CD1c-positive myeloid dendritic cell (primary cell): ENCODE measurements around the gene PTPN1.
"Not testable (repeated sequence)": the region's sequence is repeated elsewhere in the genome, so short reads cannot be mapped to it uniquely, and the experiment has no call there.

Source experiments
- DNase-seq: peaks from one replicate; pipeline ENCODE4 v3.0.0-alpha.2; 2016; ENCODE audit errors: extremely low spot score

The PTPN1 gene

DNA sequence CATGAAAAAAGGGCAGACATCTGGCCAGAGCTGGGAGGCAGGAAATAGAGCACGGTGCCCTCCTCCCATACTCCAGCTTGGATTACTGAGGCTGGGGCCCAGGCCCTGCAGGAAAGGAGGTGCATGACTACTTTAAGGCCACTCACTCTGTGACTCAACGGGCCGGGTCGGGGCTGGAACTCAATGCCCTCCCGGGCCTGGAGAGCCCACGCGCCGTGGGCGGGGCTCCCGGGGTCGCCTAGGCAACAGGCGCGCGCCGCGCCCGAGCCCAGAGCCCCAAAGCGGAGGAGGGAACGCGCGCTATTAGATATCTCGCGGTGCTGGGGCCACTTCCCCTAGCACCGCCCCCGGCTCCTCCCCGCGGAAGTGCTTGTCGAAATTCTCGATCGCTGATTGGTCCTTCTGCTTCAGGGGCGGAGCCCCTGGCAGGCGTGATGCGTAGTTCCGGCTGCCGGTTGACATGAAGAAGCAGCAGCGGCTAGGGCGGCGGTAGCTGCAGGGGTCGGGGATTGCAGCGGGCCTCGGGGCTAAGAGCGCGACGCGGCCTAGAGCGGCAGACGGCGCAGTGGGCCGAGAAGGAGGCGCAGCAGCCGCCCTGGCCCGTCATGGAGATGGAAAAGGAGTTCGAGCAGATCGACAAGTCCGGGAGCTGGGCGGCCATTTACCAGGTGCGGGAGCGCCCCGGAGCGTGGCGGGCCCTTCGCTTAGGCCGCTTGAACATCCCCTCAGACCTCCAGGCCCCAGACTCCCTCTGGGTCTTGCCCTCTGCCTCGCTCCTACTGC is at the start of gene PTPN1:
TSS of gene PTPN1 (plus strand) at position 461 of the 783 bp plus-strand sequence. CDS start at position 606, 145 bp downstream.
- peak; percentile 100 for DNase-seq

- DNase-seq: peak; percentile 89
Measured at GRCh38 chr20:50460608-50461267, 49.4 kb upstream of the PTPN1 start.

DNA sequence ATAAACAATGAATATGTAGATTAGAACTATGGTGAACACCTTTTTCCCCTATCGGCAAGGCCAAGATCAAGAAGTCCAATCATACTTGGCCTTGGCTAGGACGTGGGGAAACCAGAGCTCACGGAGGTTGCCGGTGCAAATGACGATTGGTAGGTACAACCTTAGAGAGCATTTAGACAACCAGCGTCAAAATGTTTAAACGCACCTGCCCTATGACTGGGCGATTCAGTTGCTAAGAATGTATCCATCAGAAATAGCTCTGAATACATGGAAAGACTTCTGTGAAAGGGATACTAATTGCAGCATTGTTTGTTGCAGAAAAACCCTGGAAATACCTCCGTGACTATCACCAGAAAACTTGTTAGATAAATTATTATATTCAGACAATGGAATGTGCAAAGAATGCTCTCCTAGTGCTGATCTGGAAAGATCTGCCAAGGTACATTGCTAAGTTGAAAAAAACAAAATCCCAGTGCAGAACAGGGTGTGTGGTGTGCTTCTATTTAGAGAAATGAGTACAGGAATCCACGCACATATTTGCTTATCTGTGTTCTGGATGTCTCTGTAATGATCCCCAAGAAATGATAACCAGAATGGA is 48.0 kb upstream of the PTPN1 start:
- DNase-seq: no peak

GRCh38 chr20:50464026-50464724 is 46.0 kb upstream of the PTPN1 start:
- DNase-seq: peak; percentile 65

DNA sequence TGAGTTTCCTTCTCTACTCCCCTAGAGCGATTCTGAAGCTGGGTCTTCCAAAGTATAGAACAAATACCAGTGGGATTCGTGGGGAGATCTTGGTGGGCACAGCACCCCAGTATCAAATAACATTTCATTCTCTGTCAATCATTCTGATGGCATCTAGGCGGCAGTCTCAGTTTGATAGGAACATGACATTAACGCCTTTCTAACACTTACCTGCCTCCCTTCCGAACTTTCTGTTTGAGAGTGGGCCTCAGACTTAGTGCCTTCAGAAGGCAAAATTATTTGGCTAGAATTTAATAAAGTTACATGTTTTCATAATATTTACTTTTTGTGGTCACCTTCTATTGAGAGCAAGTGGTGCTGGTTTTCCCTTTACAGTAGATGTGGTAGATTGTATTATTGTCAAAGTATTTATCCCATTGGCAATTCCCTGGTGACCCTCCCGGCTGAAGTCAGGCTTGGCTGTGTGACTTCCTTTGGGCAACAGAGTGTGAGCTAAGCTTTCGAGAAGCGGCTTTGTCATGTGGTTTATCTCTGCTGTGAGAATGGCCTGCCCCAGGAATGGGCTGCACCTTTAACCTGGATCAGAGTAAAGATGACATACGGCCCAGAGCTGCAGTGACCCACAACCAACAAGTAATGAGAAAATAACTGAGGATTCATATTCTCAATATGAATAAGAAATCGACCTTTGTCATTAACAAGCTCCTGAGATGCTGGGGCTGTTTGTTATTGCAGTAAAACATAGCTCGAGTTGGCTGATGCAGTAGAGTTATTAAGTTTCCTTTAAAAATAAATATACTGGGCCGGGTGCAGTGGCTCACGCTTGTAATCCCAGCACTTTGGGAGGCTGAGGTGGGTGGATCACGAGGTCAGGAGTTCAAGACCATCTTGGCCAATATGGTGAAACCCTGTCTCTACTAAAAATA is 45.2 kb upstream of the PTPN1 start:
- no peak for DNase-seq

- DNase-seq: no peak
Measured at GRCh38 chr20:50467174-50467573, 43.0 kb upstream of the PTPN1 start.

DNA sequence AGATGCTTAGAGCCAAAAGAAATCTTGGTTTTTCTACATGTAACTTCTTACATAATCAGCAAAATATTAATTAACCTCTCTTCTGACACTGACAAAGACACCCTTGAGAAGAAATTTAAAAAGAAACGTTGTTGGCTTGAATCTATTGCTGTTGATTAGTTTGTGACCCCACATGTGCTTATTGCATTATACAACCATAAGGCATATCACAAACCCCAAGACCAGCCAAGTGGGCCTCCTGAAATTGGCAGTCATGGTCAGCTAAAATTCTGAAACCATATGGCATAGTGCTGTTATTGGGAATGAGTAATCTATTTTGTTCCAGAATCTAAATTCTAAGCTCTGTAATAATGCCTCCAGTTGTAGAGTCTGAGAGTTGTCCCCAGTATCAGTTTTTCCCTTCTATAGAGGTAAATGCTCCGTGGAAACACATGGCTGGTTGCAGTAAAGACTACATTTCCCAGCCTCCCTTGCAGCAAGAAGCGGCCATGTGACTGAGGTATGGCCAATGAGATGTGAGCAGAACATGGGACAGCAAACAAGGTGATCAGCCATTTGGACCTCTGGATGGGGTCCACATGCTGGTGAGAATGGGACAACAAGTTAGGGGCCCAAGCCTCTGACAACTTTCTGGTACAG is 42.3 kb upstream of the PTPN1 start:
- peak; percentile 36 for DNase-seq

- no peak for DNase-seq
Measured at GRCh38 chr20:50468378-50468798, 41.8 kb upstream of the PTPN1 start.

GRCh38 chr20:50469176-50469723 is 40.9 kb upstream of the PTPN1 start:
- DNase-seq: no peak

DNA sequence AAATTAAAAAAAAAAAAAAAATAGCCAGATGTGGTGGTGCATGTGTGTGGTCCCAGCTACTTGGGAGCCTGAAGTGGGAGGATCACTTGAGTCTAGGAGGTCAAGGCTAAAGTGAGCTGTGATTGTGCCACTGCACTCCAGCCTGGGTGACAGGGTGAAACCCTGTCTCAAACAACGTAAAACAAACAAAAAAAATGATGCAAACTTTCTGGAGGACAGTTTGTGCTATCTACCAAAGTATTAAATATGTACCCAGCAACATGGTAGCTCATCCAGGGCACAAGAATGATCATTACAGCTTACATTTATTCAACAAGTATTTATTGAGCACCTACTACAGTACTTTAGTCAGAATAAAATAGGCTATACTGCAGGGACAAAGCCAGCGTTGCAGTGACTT is 40.4 kb upstream of the PTPN1 start:
- DNase-seq: no peak

DNA sequence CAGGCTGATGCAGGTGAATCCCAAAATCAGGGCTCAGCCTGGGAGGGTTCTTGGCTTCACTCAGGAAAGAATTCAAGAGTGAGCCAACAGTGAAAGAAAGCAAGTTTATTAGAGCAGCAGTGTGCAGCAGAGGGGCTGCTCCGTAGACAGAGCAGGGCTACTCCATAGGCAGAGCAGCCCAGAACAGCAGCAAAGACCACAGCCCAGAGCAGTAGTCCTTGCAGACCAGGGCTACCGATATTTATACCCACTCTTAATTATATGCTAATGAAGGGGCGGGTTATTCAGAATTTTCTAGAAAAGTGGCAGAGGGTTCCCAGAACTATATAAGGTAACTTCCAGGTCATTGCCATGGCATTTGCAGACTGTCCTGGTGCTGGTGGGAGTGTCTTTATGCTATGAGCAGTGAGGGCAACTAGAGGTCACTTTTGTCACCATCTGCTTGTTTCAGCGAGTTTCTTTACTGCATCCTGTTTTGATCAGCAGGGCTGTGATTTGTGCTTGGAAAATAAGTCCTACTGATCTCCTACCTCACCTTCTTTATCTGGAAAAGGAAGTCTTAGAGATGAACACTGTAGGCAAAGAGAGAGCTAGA is 39.8 kb upstream of the PTPN1 start:
- DNase-seq: peak; percentile 49

GRCh38 chr20:50471231-50471630 is 39.0 kb upstream of the PTPN1 start:
- DNase-seq: no peak

- DNase-seq: peak; percentile 79
Measured at GRCh38 chr20:50472693-50473664, 37.2 kb upstream of the PTPN1 start.

DNA sequence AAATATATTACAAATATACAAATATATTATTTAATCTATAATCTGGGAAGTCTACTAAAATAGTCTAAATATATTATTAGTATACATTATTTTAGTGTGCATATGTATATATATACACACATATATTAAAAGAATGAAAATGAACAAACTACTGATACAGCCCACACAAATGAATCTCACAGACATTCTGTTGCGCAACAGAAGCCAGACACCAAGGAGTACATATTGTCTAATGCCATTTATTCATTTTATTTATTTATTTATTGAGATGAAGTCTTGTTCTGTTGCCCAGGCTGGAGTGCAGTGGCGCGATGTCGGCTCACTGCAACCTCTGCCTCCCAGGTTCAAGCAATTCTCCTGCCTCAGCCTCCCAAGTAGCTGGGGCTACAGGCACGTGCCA is 35.8 kb upstream of the PTPN1 start:
- DNase-seq: not testable (repeated sequence)

DNA sequence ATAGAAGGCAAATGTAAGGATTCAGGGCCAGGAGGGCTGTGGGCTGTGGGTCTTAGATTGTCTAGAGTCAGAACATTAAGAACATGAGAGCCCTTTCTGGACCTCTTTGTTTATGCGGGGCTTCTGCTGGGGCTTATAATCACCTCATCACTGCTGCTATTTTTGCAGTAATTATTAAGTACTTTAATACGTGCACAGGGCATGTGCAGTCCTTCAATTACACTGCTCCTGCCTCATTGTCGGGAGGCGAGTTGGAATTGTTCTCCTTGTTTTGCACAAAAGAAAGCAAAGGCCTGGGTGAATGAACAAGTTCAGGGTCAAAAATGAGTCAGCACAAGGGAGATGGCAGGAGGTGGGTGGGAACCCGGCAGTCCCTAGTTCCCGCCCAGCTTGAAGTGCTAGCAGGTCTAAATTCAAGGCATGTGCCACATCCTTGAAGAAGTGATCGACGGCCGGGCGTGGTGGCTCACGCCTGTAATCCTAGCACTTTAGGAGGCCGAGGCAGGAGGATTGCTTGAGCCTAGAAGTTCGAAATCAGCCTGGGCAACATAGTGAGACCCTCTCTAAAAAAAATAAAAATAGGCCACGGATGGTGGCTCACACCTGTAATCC is 34.4 kb upstream of the PTPN1 start:
- peak; percentile 57 for DNase-seq

DNA sequence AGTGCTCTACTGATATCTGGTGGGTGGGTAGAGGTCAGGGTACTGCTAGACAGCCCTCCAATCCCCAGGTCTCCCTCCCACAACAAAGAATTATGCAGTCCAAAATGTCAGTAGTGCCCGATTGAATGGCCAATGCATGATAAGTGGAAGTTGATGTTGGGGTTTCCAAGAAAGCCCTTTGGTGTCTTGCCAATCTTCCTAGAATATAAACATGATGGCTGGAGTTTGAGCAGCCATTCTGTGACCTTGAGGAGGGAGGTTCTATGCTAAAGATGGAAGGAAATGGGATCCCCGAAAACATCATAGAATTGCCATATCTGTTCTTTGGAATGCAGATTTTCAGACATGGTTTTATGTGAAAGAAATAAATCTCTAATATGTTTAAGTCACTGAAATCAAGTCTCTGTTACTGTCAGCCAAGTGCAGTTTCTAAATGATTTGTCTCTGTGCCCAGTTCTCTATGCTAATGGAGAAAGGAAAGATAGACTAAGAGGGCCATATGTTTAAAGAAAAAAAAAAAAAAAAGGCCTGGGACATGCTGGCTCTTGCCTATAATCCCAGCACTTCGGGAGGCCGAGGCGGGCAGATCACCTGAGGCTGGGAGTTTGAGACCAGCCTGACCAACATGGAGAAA is 32.8 kb upstream of the PTPN1 start:
- no peak for DNase-seq

GRCh38 chr20:50478162-50478990 is 31.8 kb upstream of the PTPN1 start:
- peak; percentile 90 for DNase-seq
